BJ (cell line): Measurements from ENCODE around the gene EXOG. TPM values are rescaled to one million over a fixed set of nuclear protein-coding genes. Genes with fewer than 3 reads are reported as not detected.

ENCODE experiments used
- CTCF ChIA-PET: fragments of 350-600 bp; formaldehyde crosslinking; extraction: SDS; loops from one replicate; lab custom pipeline; 2021; ENCODE audit warnings: antibody characterized with exemption, inconsistent platforms; lab: Yijun Ruan, JAX
- POLR2A ChIA-PET: fragments of 300-600 bp; sonication (Branson Sonifier 250); formaldehyde crosslinking; extraction: SDS; loops from one replicate; lab custom pipeline; 2021; ENCODE audit warnings: antibody characterized with exemption; lab: Charles Lee
- DNase-seq: peaks from one replicate; pipeline ENCODE4 v3.0.0-alpha.2; 2011; ENCODE audit warnings: low read depth
- H3K27me3 ChIP-seq: 2 replicates; pipeline ENCODE4 v1.6.0; 2011; ENCODE audit warnings: low read length; ENCODE audit not compliant: control insufficient read depth, insufficient read depth
- H3K36me3 ChIP-seq: 2 replicates; pipeline ENCODE4 v1.5.1; 2011; ENCODE audit warnings: low read length; ENCODE audit not compliant: control insufficient read depth, insufficient read depth
- H3K4me3 ChIP-seq: 2 replicates; pipeline ENCODE4 v1.5.1; 2011; ENCODE audit warnings: low read depth, mild to moderate bottlenecking, control low read depth, low read length
- polyA plus RNA-seq: library from polyadenylated mRNA; depleted of rRNA; stranded (reverse); fragments of >200 nt; gene quantifications from 2 replicates; pipeline ENCODE4 v1.2.3, GENCODE V29; 2011
- TF ChIP-seq, protein P1 (sequence below): IDR thresholded peaks from 2 replicates; pipeline ENCODE4 v1.5.1; 2011; ENCODE audit warnings: low read depth, mild to moderate bottlenecking, control low read depth, inconsistent platforms, low read length, moderate library complexity; ENCODE audit not compliant: insufficient read depth

Gene EXOG
- polyA plus RNA-seq, 1 experiment: 7.5 TPM

DNA sequence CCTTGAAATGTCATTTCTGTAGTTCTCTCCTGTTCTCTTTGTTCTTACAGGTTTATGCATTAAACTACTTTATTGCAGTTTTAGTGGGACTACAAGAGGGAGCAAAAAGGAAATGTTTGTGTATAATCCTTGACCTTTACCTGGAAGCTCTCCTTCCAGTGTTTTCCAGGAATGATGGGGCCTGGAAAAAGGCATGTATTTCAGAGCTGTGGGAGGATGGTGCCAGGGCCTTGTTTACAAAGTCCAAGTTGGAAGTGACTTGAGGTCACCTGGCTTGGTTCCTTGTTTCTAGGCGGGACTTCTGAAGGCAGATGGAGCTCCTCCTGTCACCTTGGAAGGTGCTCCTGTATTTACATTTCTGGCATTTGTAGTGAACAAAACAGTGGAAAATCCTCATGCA is 27.4 kb upstream of the EXOG start:
- POLR2A ChIA-PET: no interaction called here
- CTCF ChIA-PET: interaction anchor here (0.7 to 6.3 kb wide), 3 partner anchors 11 to 122 kb away, joined by 3 to 32 read pairs (median 6); partner anchors contain the start of gene XYLB
- TF ChIP-seq, protein P1, sequence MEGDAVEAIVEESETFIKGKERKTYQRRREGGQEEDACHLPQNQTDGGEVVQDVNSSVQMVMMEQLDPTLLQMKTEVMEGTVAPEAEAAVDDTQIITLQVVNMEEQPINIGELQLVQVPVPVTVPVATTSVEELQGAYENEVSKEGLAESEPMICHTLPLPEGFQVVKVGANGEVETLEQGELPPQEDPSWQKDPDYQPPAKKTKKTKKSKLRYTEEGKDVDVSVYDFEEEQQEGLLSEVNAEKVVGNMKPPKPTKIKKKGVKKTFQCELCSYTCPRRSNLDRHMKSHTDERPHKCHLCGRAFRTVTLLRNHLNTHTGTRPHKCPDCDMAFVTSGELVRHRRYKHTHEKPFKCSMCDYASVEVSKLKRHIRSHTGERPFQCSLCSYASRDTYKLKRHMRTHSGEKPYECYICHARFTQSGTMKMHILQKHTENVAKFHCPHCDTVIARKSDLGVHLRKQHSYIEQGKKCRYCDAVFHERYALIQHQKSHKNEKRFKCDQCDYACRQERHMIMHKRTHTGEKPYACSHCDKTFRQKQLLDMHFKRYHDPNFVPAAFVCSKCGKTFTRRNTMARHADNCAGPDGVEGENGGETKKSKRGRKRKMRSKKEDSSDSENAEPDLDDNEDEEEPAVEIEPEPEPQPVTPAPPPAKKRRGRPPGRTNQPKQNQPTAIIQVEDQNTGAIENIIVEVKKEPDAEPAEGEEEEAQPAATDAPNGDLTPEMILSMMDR: no peak
- H3K36me3 ChIP-seq: no peaks in the 10 kb centered on the region
- DNase-seq: no peak
- no peaks in the 10 kb centered on the region for H3K27me3 ChIP-seq
- H3K4me3 ChIP-seq: no peak overlapping the region

DNA sequence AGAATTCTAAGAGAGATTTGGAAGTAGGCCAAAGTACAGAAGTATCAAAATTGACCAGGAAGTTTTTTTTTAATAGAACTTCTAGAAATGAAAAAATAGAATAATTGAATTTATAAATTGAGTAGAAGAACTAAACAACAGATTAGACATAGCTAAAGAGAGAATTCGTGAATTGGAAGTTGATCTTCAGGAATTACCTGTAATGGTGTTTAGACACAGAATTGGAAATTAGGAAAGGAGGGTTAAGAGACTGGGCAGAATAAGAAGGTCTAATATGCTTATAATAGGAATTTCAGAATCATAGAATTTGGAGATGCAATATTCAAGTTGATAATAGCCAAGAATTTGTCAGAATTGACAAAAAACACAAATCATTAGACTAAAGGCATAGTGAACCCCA is 26.3 kb upstream of the EXOG start:
- CTCF ChIA-PET: interaction anchor here (2.6 to 6.3 kb wide), 2 partner anchors 10 to 123 kb away, joined by 8 to 32 read pairs; partner anchors contain the start of gene XYLB
- TF ChIP-seq, protein P1: no peak
- Histone ChIP-seq H3K4me3 (no peak overlapping the region), H3K27me3 (no peaks in the 10 kb centered on the region), H3K36me3 (no peaks in the 10 kb centered on the region)
- POLR2A ChIA-PET: no interaction called here
- no peak for DNase-seq

DNA sequence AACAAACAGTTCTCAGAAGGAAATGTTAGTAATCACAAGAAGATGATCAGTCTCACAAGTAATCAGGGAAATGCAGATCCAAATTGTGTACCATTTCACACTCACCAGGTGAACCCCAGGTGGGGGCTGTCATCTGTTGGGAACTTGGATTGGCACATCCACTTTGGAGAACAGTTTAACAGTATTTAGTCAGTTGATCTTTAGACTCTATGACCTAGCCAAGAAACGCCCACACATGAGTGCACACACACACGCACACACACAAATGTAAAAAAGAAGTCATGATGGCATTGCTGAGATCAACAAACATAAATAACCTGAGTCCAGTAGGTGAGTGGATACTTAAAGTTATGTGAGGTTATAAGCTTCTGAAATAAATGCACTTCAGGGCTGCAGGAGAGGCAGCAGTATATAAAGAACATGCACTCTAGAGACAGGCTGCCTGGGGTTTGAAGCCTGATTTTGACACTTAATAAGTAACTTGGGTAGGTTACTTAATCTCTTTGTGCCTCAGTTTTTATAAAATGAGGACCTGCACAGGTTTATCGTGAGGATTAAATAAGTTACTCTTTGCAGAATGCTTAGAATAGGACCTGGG is 24.8 kb upstream of the EXOG start:
- DNase-seq: no peak
- H3K27me3 ChIP-seq: no peaks in the 10 kb centered on the region
- no peaks in the 10 kb centered on the region for H3K36me3 ChIP-seq
- POLR2A ChIA-PET: no interaction called here
- CTCF ChIA-PET: interaction anchor here (2.6 to 6.3 kb wide), 2 partner anchors 9 to 125 kb away, joined by 8 to 32 read pairs; partner anchors contain the start of gene XYLB
- H3K4me3 ChIP-seq: no peak overlapping the region
- TF ChIP-seq, protein P1: no peak

DNA sequence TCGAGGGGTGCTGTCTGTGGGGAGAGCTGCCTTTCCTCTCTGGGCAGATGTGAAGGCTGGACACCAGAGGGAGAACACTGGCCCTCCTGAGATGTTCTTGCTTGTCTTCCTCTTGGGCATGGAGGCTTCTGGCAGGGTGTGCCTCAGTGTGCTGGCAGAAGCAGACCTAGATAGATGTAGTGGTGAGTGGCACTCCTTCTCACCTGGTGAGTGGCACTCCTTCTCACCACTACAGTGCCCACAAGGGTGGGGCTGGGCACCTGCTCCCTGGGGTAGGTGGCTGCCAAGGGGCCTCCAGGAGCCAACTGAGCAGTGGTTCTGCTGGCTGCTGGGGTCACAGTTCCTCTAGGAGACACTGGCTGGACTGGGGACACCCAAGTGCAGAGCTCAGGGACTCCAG is 23.8 kb upstream of the EXOG start:
- TF ChIP-seq, protein P1: no peak

DNA sequence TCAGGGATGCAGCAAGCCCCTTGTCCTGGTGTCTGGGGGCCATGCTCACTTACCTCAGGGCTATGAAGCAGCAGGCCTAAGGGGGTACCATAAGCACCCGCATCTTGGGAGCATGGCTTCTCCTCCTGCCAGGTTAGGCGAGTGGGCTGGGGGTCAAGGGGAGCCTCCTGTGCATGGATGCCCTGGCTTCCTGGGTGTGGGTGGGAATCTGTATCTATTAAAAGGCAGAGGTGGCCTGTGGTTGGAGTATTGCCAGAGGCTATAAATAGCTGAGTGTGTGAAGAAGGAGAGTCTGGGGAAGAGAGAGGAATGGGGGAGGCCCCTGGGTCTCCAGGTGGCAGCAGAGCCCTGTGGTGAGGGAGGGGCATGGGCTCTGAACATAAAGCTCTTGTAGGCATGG is 22.9 kb upstream of the EXOG start:
- Histone ChIP-seq H3K4me3 (no peak overlapping the region), H3K27me3 (no peaks in the 10 kb centered on the region), H3K36me3 (no peaks in the 10 kb centered on the region; the same call in 1 of the 2 replicates)
- TF ChIP-seq, protein P1: no peak
- ChIA-PET POLR2A (no interaction called here), CTCF (interaction anchor here (0.7 to 1.3 kb wide), 2 partner anchors 20 to 49 kb away, joined by 3 read pairs; no protein-coding TSS in a partner anchor)
- no peak for DNase-seq

More for the DNA sequence above, 23.8 kb upstream of the EXOG start:
- H3K36me3 ChIP-seq: no peaks in the 10 kb centered on the region
- H3K4me3 ChIP-seq: no peak overlapping the region
- ChIA-PET POLR2A (no interaction called here), CTCF (interaction anchor here (0.8 to 6.3 kb wide), 3 partner anchors 8 to 175 kb away, joined by 3 to 32 read pairs (median 8); partner anchors contain the start of gene XYLB)
- no peak for DNase-seq
- H3K27me3 ChIP-seq: no peaks in the 10 kb centered on the region
